GM15510 (cell line): ENCODE measurements around the gene TREML4.

ENCODE experiments used
- POLR2A ChIP-seq: IDR thresholded peaks from 3 replicates; pipeline ENCODE4 v1.6.1; 2011; ENCODE audit warnings: borderline replicate concordance; ENCODE audit not compliant: insufficient read length; ENCODE audit errors: extremely low read depth

Gene TREML4

GRCh38 chr6:41228096-41228495 lies at the start of gene TREML4:
TSS of gene TREML4 (plus strand) at chr6:41228349. CDS start at chr6:41228428, 79 bp downstream.
- TF ChIP-seq POLR2A: no peak

- TF ChIP-seq POLR2A: no peak
These were observed 49.0 kb upstream of the TREML4 start for GRCh38 chr6:41179163-41179562.

GRCh38 chr6:41181566-41181965 lies 46.6 kb upstream of the TREML4 start:
- TF ChIP-seq POLR2A: no peak

GRCh38 chr6:41182069-41183034 lies 45.8 kb upstream of the TREML4 start:
- TF ChIP-seq POLR2A: no peak

- TF ChIP-seq POLR2A: no peak
These were observed 43.4 kb upstream of the TREML4 start for GRCh38 chr6:41184761-41185160.

- no peak for TF ChIP-seq POLR2A
These were observed 42.1 kb upstream of the TREML4 start for GRCh38 chr6:41186031-41186562.

- no peak for TF ChIP-seq POLR2A
These were observed 39.9 kb upstream of the TREML4 start for GRCh38 chr6:41187924-41188886.

- TF ChIP-seq POLR2A: no peak
These were observed 38.2 kb upstream of the TREML4 start for GRCh38 chr6:41189967-41190366.

GRCh38 chr6:41190791-41191190 lies 37.4 kb upstream of the TREML4 start:
- TF ChIP-seq POLR2A: no peak

- TF ChIP-seq POLR2A: no peak
These were observed 36.6 kb upstream of the TREML4 start for GRCh38 chr6:41191569-41191968.

- no peak for TF ChIP-seq POLR2A
These were observed 34.9 kb upstream of the TREML4 start for GRCh38 chr6:41193171-41193734.

GRCh38 chr6:41193884-41194283 lies 34.3 kb upstream of the TREML4 start:
- no peak for TF ChIP-seq POLR2A

- TF ChIP-seq POLR2A: no peak
These were observed 33.8 kb upstream of the TREML4 start for GRCh38 chr6:41194386-41194785.

- no peak for TF ChIP-seq POLR2A
These were observed 30.9 kb upstream of the TREML4 start for GRCh38 chr6:41197234-41197633.
